Suprapubic skin (tissue), 4 donors: ENCODE measurements around the gene CDH13. TPM values are rescaled to one million over a fixed set of nuclear protein-coding genes. Genes with fewer than 3 reads are reported as not detected.

Experiments used
- DNase-seq, 2 donors: peaks; one replicate each; pipeline ENCODE4 v3.0.0-alpha.2; 2019; ENCODE audit warnings: low spot score in 2 of 2
- H3K27ac ChIP-seq: fragments of 200-600 bp; sonication (generic); one replicate; pipeline ENCODE4 v1.5.1; 2019
- H3K27me3 ChIP-seq: fragments of 200-600 bp; sonication (generic); one replicate; pipeline ENCODE4 v1.5.1; 2019
- H3K36me3 ChIP-seq: fragments of 200-600 bp; sonication (generic); one replicate; pipeline ENCODE4 v1.5.1; 2019
- H3K4me1 ChIP-seq: fragments of 200-600 bp; sonication (generic); one replicate; pipeline ENCODE4 v1.5.1; 2019
- H3K4me3 ChIP-seq: fragments of 200-600 bp; sonication (generic); one replicate; pipeline ENCODE4 v1.5.1; 2019; ENCODE audit warnings: mild to moderate bottlenecking
- H3K9me3 ChIP-seq: fragments of 200-600 bp; sonication (generic); one replicate; pipeline ENCODE4 v1.5.1; 2019
- CTCF ChIP-seq, 2 donors: fragments of 200-600 bp in 1 of 2; fragments of 450-650 bp in 1 of 2; sonication (generic) in 1 of 2; IDR thresholded peaks; one replicate each; pipeline ENCODE4 v1.5.1; 2016 to 2019; ENCODE audit warnings: antibody characterized with exemption in 2 of 2, mild to moderate bottlenecking in 1 of 2, moderate library complexity in 1 of 2
- EP300 ChIP-seq: sonication (generic); formaldehyde crosslinking; IDR thresholded peaks from one replicate; pipeline ENCODE4 v1.6.1; 2017; ENCODE audit warnings: antibody characterized with exemption
- POLR2A ChIP-seq, 2 donors: fragments of 450-650 bp; IDR thresholded peaks; one replicate each; pipeline ENCODE4 v1.6.1; 2017; ENCODE audit warnings: antibody characterized with exemption in 2 of 2, mild to moderate bottlenecking in 2 of 2, moderate library complexity in 2 of 2
- POLR2AphosphoS5 ChIP-seq, 3 donors: sonication (generic); formaldehyde crosslinking; IDR thresholded peaks; one replicate each; pipeline ENCODE4 v1.6.1; 2017; ENCODE audit warnings: antibody characterized with exemption in 3 of 3
- WGBS: methylation state at CpG from one replicate; pipeline ENCODE4 v1.1.5; 2018; 5-methylcytosine and 5-hydroxymethylcytosine counted together
- total RNA-seq, 4 donors: library from RNA; depleted of rRNA; stranded (reverse); fragments of >200 nt; gene quantifications; one replicate each; pipeline ENCODE4 v1.1.0, GENCODE V29; 2016

The CDH13 gene
- total RNA-seq, 4 donors from 2014 or later, result 90.4 to 176 (median 139) TPM

- H3K36me3 ChIP-seq, result no peaks in the 10 kb centered on the region
- no peaks in the 10 kb centered on the region for H3K9me3 ChIP-seq
- no peaks in the 10 kb centered on the region for H3K4me1 ChIP-seq
- 59% methylated on average over 2 of the region's 2 CpGs for WGBS
- H3K27ac ChIP-seq, result no peak overlapping the region
- H3K4me3 ChIP-seq, result no peak overlapping the region
- no peaks in the 10 kb centered on the region for H3K27me3 ChIP-seq
- no peak for DNase-seq
- TF ChIP-seq CTCF (IDR thresholded peaks at IDR 0.05) (no peak), EP300 (no peak)
Observed at GRCh38 chr16:83159049-83159448, 532.3 kb downstream of the CDH13 start.

DNA sequence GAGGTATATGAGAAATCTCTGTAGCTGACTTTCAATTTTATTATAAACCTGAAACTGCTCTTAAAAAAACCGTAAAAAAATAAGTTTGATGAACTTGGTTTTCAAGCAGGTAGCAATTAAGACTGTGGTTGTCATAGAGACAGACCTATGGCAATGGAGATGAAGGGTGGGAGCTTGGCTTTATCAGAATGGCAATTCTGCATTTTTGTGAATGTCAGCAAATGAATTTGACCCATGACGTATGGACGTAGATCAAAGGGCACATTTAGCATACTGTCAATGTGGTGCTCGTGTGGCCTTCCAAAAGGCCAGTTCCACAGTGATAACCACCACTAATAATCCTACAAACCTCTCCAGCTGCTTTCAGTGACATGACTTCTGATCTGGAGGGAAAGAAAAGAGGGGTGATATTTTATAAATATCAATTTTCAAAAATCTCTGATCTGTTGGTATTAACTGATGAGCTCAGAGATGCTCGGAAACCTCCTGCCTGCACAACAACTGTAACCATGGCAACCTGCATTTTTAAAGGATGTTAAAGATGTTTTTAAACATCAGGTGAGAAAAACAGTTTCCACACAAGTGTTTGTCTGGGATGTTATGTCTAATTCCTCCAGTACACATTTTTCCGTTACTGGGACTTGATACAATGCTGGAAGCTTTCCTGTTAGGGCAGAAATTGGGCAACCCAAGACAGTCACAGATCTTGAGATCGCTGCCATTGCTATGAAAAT, 533.7 kb downstream of the CDH13 start:
- TF ChIP-seq POLR2AphosphoS5 (IDR thresholded peaks at IDR 0.05) (no peak), CTCF (IDR thresholded peaks at IDR 0.05) (no peak), POLR2A (IDR thresholded peaks at IDR 0.05) (no peak), EP300 (no peak)
- WGBS, result 84% methylated on average over 7 of the region's 7 CpGs
- no peak overlapping the region for H3K4me3 ChIP-seq
- no peaks in the 10 kb centered on the region for H3K9me3 ChIP-seq
- H3K27ac ChIP-seq, result no peak overlapping the region
- H3K27me3 ChIP-seq, result no peaks in the 10 kb centered on the region
- no peaks in the 10 kb centered on the region for H3K36me3 ChIP-seq
- no peaks in the 10 kb centered on the region for H3K4me1 ChIP-seq
- no peak for DNase-seq

- WGBS, result 94% methylated on average over 2 of the region's 2 CpGs
- H3K4me1 ChIP-seq, result no peaks in the 10 kb centered on the region
- H3K27ac ChIP-seq, result no peak overlapping the region
Observed at GRCh38 chr16:83162791-83163190, 536.0 kb downstream of the CDH13 start.

GRCh38 chr16:83164816-83165215, 538.0 kb downstream of the CDH13 start:
- TF ChIP-seq POLR2A (IDR thresholded peaks at IDR 0.05) (no peak), POLR2AphosphoS5 (IDR thresholded peaks at IDR 0.05) (no peak), CTCF (IDR thresholded peaks at IDR 0.05) (no peak), EP300 (no peak)
- Histone ChIP-seq H3K9me3 (no peaks in the 10 kb centered on the region), H3K27ac (no peak overlapping the region), H3K36me3 (no peaks in the 10 kb centered on the region), H3K4me1 (no peaks in the 10 kb centered on the region), H3K4me3 (no peak overlapping the region), H3K27me3 (no peaks in the 10 kb centered on the region)
- DNase-seq, result no peak
- 88% methylated on average over 3 of the region's 3 CpGs for WGBS

More at GRCh38 chr16:83162791-83163190, 536.0 kb downstream of the CDH13 start:
- H3K27me3 ChIP-seq, result no peaks in the 10 kb centered on the region
- TF ChIP-seq POLR2A (IDR thresholded peaks at IDR 0.05) (no peak), POLR2AphosphoS5 (IDR thresholded peaks at IDR 0.05) (no peak), CTCF (IDR thresholded peaks at IDR 0.05) (no peak), EP300 (no peak)
- H3K9me3 ChIP-seq, result no peaks in the 10 kb centered on the region
- H3K36me3 ChIP-seq, result no peaks in the 10 kb centered on the region
- no peak for DNase-seq
- no peak overlapping the region for H3K4me3 ChIP-seq

GRCh38 chr16:83171396-83171795, 544.6 kb downstream of the CDH13 start:
- TF ChIP-seq CTCF (IDR thresholded peaks at IDR 0.05) (no peak), POLR2AphosphoS5 (IDR thresholded peaks at IDR 0.05) (no peak), EP300 (no peak), POLR2A (IDR thresholded peaks at IDR 0.05) (no peak)
- H3K4me3 ChIP-seq, result no peak overlapping the region
- no peak for DNase-seq
- H3K36me3 ChIP-seq, result no peaks in the 10 kb centered on the region
- no peaks in the 10 kb centered on the region for H3K27me3 ChIP-seq
- no peak overlapping the region for H3K27ac ChIP-seq
- no peaks in the 10 kb centered on the region for H3K4me1 ChIP-seq
- 67% methylated on average over 3 of the region's 3 CpGs for WGBS
- H3K9me3 ChIP-seq, result no peaks in the 10 kb centered on the region
